Astrocyte (in vitro differentiated cells and primary cell): ENCODE results near the gene ATXN2. TPM values are rescaled to one million over a fixed set of nuclear protein-coding genes. Genes with fewer than 3 reads are reported as not detected.
A peak's percentile ranks its signal among the peaks of the same experiment; 100 is the strongest.
"Not testable (repeated sequence)": the region's sequence is repeated elsewhere in the genome, so short reads cannot be mapped to it uniquely, and the experiment has no call there.

Experiments
- DNase-seq: peaks from one replicate; pipeline ENCODE4 v3.0.0-alpha.2; 2010; ENCODE audit warnings: low read depth
- FAIRE-seq: peaks from 2 replicates; lab custom pipeline; 2011; peaks lifted over from hg19 to GRCh38; lab: Jason Lieb, UNC
- H2AFZ ChIP-seq: 2 replicates; pipeline ENCODE4 v1.6.0; 2012; ENCODE audit warnings: low read depth, low read length, inconsistent platforms
- H3K27ac ChIP-seq: 2 replicates; pipeline ENCODE4 v1.5.1; 2011; ENCODE audit warnings: low read depth, low read length, inconsistent platforms
- H3K27me3 ChIP-seq: 2 replicates; pipeline ENCODE4 v1.6.0; 2011; ENCODE audit warnings: low read length, inconsistent platforms; ENCODE audit not compliant: insufficient read depth
- H3K36me3 ChIP-seq: 2 replicates; pipeline ENCODE4 v1.5.1; 2011; ENCODE audit warnings: low read length, inconsistent platforms; ENCODE audit not compliant: insufficient read depth
- H3K4me1 ChIP-seq: 2 replicates; pipeline ENCODE4 v1.5.1; 2011; ENCODE audit warnings: low read length, inconsistent platforms; ENCODE audit not compliant: insufficient read depth
- H3K4me2 ChIP-seq: 2 replicates; pipeline ENCODE4 v1.6.0; 2012; ENCODE audit warnings: low read length, inconsistent platforms
- H3K4me3 ChIP-seq: 2 replicates; pipeline ENCODE4 v1.5.1; 2011; ENCODE audit warnings: low read depth, mild to moderate bottlenecking, low read length, inconsistent platforms; ENCODE audit not compliant: insufficient read depth
- H3K79me2 ChIP-seq: 2 replicates; pipeline ENCODE4 v1.6.0; 2012; ENCODE audit warnings: mild to moderate bottlenecking, low read length, inconsistent platforms; ENCODE audit not compliant: insufficient read depth
- H3K9ac ChIP-seq: 2 replicates; pipeline ENCODE4 v1.6.0; 2012; ENCODE audit warnings: mild to moderate bottlenecking, low read length, inconsistent platforms
- H3K9me3 ChIP-seq: 2 replicates; pipeline ENCODE4 v1.5.1; 2012; ENCODE audit warnings: low read depth, mild to moderate bottlenecking, low read length, inconsistent platforms; ENCODE audit not compliant: insufficient read depth
- H4K20me1 ChIP-seq: 2 replicates; pipeline ENCODE4 v1.6.0; 2012; ENCODE audit warnings: low read length, inconsistent platforms; ENCODE audit not compliant: insufficient read depth
- H3K27ac Mint-ChIP-seq: one replicate; pipeline ENCODE4 v1.8.0; 2021; ENCODE audit warnings: mild to moderate bottlenecking, mixed read lengths; ENCODE audit not compliant: unreplicated experiment
- H3K27me3 Mint-ChIP-seq: one replicate; pipeline ENCODE4 v1.8.0; 2021; ENCODE audit warnings: low read depth, mixed read lengths; ENCODE audit not compliant: unreplicated experiment
- H3K36me3 Mint-ChIP-seq: one replicate; pipeline ENCODE4 v1.8.0; 2021; ENCODE audit warnings: low read depth, mixed read lengths; ENCODE audit not compliant: unreplicated experiment
- H3K4me1 Mint-ChIP-seq: one replicate; pipeline ENCODE4 v1.8.0; 2021; ENCODE audit warnings: low read depth, mixed read lengths; ENCODE audit not compliant: unreplicated experiment
- H3K4me3 Mint-ChIP-seq: one replicate; pipeline ENCODE4 v1.8.0; 2021; ENCODE audit warnings: mild to moderate bottlenecking, moderate library complexity, mixed read lengths; ENCODE audit not compliant: unreplicated experiment
- H3K9me3 Mint-ChIP-seq: one replicate; pipeline ENCODE4 v1.8.0; 2021; ENCODE audit warnings: mild to moderate bottlenecking, mixed read lengths; ENCODE audit not compliant: unreplicated experiment
- EZH2 ChIP-seq: IDR thresholded peaks from 2 replicates; pipeline ENCODE4 v1.6.1; 2012; ENCODE audit warnings: mild to moderate bottlenecking, low read length, inconsistent platforms; ENCODE audit not compliant: insufficient read depth
- total RNA-seq: library from RNA; stranded (reverse); gene quantifications from 2 replicates; pipeline ENCODE4 v1.2.1, GENCODE V29; 2021
- TF ChIP-seq, protein P1 (sequence below): IDR thresholded peaks from 2 replicates; pipeline ENCODE4 v1.5.1; 2011; ENCODE audit warnings: low read depth, mild to moderate bottlenecking, inconsistent platforms, low read length, moderate library complexity; ENCODE audit not compliant: insufficient read depth

ATXN2 gene
- total RNA-seq, 1 donor from 2014 or later = 58.0 TPM

DNA sequence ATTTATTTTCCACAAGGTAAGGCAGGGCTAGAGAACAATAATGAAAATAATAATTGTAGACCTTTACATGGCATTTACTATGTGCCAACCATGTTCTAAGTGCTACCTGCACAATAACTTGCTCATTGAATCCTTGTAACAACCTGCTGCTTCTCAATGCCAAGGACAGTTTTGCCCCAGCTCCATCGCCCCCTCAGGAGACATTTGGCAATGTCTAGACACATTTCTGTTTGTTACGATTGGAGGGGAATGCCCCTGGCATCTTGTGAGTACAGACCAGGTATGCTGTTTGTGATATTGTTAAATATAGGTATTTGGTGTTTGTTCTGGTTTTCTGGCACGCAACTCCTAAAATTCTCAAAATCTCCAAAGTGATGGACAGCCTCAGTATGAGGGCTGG is 8.1 kb upstream of the ATXN2 start:
- Histone ChIP-seq H3K36me3 (no peaks in the 10 kb centered on the region), H3K4me2 (no peak overlapping the region), H3K4me1 (peaks cover 4% of the 10 kb centered on the region), H3K4me3 (no peak overlapping the region), H4K20me1 (no peaks in the 10 kb centered on the region), H2AFZ (no peak overlapping the region), H3K9me3 (no peaks in the 10 kb centered on the region), H3K27ac (no peak overlapping the region), H3K27me3 (no peaks in the 10 kb centered on the region), H3K79me2 (no peaks in the 10 kb centered on the region), H3K9ac (no peak overlapping the region)
- no peaks in the 10 kb centered on the region for H3K27me3 Mint-ChIP-seq
- peaks cover 2% of the 10 kb centered on the region for H3K36me3 Mint-ChIP-seq
- H3K4me3 Mint-ChIP-seq = no peak overlapping the region
- DNase-seq = no peak
- TF ChIP-seq, protein P1, sequence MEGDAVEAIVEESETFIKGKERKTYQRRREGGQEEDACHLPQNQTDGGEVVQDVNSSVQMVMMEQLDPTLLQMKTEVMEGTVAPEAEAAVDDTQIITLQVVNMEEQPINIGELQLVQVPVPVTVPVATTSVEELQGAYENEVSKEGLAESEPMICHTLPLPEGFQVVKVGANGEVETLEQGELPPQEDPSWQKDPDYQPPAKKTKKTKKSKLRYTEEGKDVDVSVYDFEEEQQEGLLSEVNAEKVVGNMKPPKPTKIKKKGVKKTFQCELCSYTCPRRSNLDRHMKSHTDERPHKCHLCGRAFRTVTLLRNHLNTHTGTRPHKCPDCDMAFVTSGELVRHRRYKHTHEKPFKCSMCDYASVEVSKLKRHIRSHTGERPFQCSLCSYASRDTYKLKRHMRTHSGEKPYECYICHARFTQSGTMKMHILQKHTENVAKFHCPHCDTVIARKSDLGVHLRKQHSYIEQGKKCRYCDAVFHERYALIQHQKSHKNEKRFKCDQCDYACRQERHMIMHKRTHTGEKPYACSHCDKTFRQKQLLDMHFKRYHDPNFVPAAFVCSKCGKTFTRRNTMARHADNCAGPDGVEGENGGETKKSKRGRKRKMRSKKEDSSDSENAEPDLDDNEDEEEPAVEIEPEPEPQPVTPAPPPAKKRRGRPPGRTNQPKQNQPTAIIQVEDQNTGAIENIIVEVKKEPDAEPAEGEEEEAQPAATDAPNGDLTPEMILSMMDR = no peak
- TF ChIP-seq EZH2 = no peak
- no peaks in the 10 kb centered on the region for H3K9me3 Mint-ChIP-seq
- no peak for FAIRE-seq
- no peak overlapping the region for H3K27ac Mint-ChIP-seq
- H3K4me1 Mint-ChIP-seq = no peaks in the 10 kb centered on the region

DNA sequence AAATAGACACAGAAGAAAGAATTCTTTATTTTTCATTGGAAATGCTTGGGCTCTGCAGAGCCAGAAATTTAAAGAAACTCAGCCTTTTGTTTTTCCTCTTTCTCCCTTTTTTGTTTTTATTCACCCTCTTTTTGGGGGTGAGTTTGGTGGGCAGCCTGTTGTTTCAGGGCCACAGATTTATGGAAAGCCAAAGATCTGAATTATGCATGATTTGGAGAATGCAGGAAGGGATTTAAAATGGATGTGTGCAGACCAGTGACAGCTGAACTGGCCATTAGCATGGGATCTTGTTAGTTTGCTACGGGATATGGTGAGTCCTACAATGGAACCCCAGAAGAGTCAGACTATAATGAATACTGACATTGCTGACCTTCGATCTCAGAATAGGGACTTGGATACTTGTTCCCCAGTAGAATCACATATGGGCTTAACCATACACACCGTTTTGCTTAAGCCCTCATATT is 7.7 kb upstream of the ATXN2 start:
- TF ChIP-seq, protein P1 = no peak
- TF ChIP-seq EZH2 = no peak
- Histone ChIP-seq H3K9me3 (no peaks in the 10 kb centered on the region), H3K79me2 (no peaks in the 10 kb centered on the region), H2AFZ (no peak overlapping the region), H3K36me3 (no peaks in the 10 kb centered on the region), H3K4me2 (no peak overlapping the region), H3K9ac (no peak overlapping the region), H4K20me1 (no peaks in the 10 kb centered on the region), H3K4me1 (peaks cover 4% of the 10 kb centered on the region), H3K27me3 (no peaks in the 10 kb centered on the region), H3K27ac (no peak overlapping the region), H3K4me3 (no peak overlapping the region)
- Mint-ChIP-seq H3K4me1 (no peaks in the 10 kb centered on the region), H3K4me3 (no peak overlapping the region), H3K36me3 (peaks cover 2% of the 10 kb centered on the region), H3K27ac (no peak overlapping the region), H3K9me3 (no peaks in the 10 kb centered on the region), H3K27me3 (no peaks in the 10 kb centered on the region)
- DNase-seq (no peak), FAIRE-seq (no peak)

DNA sequence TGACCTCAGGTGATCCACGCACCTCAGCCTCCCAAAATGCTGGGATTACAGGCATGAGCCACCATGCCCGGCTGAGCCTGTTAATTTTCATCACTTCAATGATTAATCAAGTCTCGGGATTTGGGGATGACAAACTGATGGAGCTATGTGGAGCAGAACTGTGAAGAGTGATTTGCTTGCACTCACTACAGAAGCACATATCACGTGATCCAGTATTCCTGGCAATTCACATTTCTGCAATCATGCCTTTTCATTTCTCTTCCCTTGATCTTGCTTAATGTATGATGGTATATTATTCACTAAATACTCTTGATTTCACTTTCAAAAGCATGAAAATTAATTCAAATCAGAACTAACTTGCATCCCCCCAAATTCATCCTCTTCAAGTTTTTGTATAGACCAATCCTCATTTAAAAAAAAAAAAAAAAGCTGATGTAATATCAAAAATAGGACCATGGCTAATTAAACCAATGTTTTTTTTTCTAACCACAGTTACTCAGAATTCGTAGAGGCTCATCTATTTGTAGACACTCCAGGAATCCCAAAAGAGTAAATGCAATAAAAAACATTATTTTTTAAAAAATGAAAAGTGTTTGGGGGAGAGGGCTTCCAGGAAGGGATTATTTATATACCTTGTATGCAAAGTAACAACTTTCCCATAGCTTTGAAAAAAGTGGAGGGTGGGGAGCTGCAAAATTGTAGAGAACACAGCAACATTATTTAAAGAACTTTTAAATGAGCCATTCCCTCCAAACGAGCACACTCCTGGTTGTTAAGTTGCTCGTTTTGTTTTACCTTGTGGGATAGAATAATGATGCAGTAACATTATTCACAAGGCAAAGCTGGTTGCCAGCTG is 7.0 kb upstream of the ATXN2 start:
- Histone ChIP-seq H3K9ac (no peak overlapping the region), H3K4me3 (no peak overlapping the region), H3K4me1 (peaks cover 4% of the 10 kb centered on the region), H3K4me2 (no peak overlapping the region), H3K79me2 (peaks cover 2% of the 10 kb centered on the region), H4K20me1 (no peaks in the 10 kb centered on the region), H2AFZ (no peak overlapping the region), H3K27ac (no peak overlapping the region), H3K27me3 (no peaks in the 10 kb centered on the region), H3K9me3 (no peaks in the 10 kb centered on the region), H3K36me3 (no peaks in the 10 kb centered on the region)
- H3K9me3 Mint-ChIP-seq = no peaks in the 10 kb centered on the region
- DNase-seq (peak; percentile 18), FAIRE-seq (no peak)
- H3K4me1 Mint-ChIP-seq = no peaks in the 10 kb centered on the region
- H3K36me3 Mint-ChIP-seq = peaks cover 2% of the 10 kb centered on the region
- TF ChIP-seq, protein P1 = no peak
- no peak for TF ChIP-seq EZH2
- H3K27ac Mint-ChIP-seq = no peak overlapping the region
- no peak overlapping the region for H3K4me3 Mint-ChIP-seq
- no peaks in the 10 kb centered on the region for H3K27me3 Mint-ChIP-seq

DNA sequence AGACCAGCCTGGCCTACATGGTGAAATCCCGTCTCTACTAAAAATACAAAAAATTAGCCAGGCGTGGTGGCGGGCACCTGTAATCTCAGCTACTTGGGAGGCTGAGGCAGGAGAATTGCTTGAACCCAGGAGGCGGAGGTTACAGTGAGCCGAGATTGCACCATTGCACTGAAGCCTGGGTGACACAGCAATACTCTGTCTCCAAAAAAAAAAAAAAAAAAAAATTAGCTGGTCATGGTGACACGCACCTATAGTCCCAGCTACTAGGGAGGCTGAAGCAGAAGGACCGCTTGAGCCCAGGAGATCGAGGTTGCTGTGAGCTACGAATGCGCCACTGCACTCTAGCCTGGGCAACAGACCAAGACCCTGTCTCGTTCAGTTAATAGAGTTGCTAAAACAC is 3.7 kb upstream of the ATXN2 start:
- peaks cover 23% of the 10 kb centered on the region for H3K79me2 ChIP-seq
- H2AFZ ChIP-seq, H3K27ac ChIP-seq, H3K36me3 Mint-ChIP-seq, H3K9ac ChIP-seq, H3K27me3 ChIP-seq, H3K4me2 ChIP-seq, H3K27me3 Mint-ChIP-seq, H3K27ac Mint-ChIP-seq, H3K9me3 Mint-ChIP-seq, H3K4me1 Mint-ChIP-seq, H3K36me3 ChIP-seq, H3K9me3 ChIP-seq, FAIRE-seq, H4K20me1 ChIP-seq, H3K4me3 Mint-ChIP-seq, DNase-seq, H3K4me3 ChIP-seq: not testable (repeated sequence)
- H3K4me1 ChIP-seq = peaks cover 10% of the 10 kb centered on the region
